Measurements from ENCODE around the gene CDH4.

Gene CDH4

DNA sequence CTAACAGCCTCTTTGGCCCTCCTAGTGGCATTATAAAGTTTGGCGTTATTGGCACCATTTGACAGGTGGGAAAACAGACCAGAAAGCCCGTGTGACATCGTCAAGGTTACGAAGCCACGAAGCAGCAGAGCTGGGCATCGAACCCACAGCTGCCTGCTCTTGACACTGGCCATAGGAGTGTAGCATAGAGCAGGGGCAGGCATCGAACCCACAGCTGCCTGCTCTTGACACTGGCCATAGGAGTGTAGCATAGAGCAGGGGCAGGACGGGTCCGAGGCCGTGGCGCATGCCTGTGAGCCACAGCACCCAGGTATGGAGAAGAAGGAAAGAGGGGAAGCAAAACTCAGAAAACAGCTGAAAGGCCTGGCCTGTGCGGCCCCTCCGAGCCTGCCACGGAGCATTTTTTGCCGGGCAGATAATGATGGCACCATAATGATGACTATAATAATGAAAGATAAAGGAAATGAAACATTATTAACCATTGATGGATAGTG is 33.1 kb downstream of the CDH4 start:
- no peak overlapping the region for H3K4me3 ChIP-seq (ENCODE audit: low read length)

DNA sequence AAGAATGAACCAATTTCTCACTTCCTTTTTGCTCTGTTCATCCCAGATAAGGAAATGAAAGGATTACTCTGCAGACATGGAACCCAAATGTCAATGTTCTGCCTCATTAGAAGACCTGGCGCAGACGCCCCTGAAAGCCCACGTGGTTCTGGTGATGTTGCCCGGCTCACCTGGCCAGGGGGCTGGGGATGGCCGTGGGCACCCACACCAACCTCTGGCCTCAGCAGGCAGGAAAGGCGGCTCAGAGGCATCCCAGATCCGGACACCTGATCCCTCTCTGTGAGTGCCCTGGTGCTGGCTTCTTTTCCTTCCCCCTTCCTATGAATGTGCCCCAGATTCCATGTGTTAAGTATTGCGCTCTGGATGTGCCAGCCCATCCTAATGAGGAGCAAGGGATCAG is 33.6 kb downstream of the CDH4 start:
- TF ChIP-seq ZNF274 (IDR thresholded peaks at IDR 0.05; ENCODE audit: low read depth, low read length): no peak
- H3K4me3 ChIP-seq (ENCODE audit: low read length): no peak overlapping the region

More for the DNA sequence above, 33.1 kb downstream of the CDH4 start:
- TF ChIP-seq ZNF274 (IDR thresholded peaks at IDR 0.05; ENCODE audit: low read depth, low read length): no peak

DNA sequence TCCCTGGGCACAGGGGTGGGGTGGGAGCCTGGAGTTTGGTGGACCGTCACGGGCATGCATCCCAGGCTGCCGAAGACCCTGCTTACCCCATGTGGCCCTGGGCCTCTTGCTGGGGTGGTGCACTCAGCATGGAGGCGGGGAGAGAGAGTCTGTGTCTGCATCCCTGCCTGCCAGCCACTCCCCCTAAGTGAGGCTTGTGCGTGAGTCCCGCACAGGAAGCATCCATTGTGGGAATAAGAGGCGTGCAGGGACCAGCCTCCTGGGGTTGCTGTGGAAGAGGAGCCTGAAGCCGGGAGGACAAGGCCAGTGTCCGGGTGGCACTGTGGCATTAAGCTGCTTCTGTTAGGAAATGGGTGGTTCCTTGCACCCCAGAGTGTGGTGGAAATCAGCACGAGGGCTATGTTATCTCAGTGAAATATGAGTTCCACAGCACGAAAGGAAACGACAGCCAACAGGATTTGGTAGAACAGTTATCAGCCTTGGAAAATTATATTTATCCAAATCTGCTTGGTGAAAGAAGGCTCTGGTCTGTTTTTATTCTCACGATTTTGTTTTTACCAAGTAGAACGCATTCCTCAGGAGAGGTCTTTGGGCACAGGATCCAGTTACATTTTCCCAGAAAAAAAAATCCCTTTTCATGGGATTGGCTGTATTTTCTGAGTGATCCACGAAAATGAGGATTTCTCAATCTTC is 35.7 kb downstream of the CDH4 start:
- no peak overlapping the region for H3K4me3 ChIP-seq (ENCODE audit: low read length)
- TF ChIP-seq ZNF274 (IDR thresholded peaks at IDR 0.05; ENCODE audit: low read depth, low read length): no peak

DNA sequence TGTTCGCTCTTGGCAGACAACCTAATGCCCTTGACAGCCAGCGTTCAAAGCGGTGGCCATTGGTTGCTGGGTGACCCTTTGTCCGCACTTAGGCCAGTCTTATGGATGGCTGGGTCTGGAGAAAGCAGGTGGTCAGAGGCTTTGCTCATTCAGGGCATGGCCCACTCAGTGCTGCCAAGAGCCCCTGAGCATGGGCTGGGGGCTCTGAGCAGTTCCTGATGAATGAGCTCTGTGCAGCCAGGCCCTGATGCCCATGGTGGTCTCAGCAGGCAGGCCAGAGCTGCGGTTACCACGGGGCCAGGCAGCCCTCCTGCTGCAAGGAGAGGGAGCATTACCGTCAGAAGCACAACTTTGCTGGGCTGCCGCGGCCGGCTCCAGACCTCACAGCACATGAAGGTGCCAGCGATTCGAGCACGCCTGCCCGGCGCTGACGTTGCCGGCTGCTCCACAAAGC is 36.3 kb downstream of the CDH4 start:
- no peak for TF ChIP-seq ZNF274 (IDR thresholded peaks at IDR 0.05; ENCODE audit: low read depth, low read length)

DNA sequence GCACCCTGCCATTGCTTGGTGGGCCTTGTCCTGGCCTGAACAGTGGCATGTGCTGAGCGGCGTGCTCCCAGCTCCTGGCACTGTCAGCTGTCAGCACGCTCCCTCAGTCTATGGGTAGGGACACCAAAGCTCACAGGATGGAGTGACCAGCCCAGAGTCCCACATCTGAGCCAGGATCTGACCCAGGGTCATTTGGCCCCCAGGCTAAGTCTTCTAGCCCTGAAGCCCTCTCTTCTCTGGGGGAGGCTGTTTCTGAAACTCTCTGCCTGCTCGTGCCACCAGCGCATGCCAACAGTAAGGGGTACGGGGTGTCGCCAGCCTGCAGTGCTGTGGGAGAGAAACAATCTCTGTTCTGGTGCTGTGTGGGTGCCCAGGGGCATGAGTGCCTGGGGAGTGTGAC is 37.1 kb downstream of the CDH4 start:
- TF ChIP-seq ZNF274 (IDR thresholded peaks at IDR 0.05; ENCODE audit: low read depth, low read length): no peak
- H3K4me3 ChIP-seq (ENCODE audit: low read length): no peak overlapping the region

More for the DNA sequence above, 36.3 kb downstream of the CDH4 start:
- no peak overlapping the region for H3K4me3 ChIP-seq (ENCODE audit: low read length)

DNA sequence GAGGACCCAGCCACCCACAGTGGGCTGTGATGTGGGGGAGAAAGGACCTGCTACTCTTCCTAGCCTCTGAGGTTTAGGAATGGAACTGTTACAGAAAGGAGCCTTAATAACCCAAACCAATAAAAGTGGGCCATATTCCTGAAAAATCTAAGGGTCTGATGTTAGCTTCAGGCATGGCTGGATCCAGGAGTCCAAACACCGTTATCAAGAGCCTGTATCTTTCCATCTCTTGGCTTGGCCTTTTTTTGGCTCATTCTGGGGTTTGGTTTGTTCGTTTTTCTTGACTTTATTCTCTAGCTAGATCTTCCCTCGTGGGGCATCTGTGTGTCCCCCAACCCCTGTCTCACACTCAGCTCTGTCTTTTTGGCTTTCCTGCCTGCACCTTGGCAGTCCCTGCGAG is 38.7 kb downstream of the CDH4 start:
- H3K4me3 ChIP-seq (ENCODE audit: low read length): no peak overlapping the region
- TF ChIP-seq ZNF274 (IDR thresholded peaks at IDR 0.05; ENCODE audit: low read depth, low read length): no peak

DNA sequence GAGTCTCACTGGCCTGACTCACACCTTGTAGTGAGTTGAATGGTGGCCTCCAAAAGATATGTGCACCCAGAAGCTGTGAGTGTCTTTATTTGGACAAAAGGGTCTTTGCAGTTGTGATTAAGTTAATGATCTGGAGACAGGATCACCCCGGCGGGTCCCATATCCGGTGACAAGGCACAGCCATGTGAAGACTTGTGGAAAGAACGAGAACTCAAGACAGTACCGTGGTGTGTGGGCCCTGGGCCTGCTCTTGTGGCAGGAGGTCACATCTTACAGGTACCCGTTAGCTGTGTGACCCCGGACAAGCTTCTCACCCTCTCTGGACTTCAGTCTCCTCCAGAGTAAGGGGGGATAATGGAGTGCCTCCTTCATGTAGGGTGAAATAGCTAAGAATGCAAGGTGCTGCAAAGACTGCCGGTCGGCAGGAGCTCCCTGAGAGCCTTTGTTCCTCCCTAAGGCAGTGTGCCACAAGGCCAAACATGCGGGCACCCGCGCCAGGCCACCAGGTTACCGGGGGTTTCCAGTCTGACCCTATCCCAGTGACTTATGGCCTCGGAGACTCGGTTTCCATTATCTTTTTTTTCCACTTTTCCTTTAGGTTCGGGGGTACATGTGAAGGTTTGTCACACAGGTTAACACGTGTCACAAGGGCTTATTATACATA is 39.2 kb downstream of the CDH4 start:
- no peak for TF ChIP-seq ZNF274 (IDR thresholded peaks at IDR 0.05; ENCODE audit: low read depth, low read length)
- no peak overlapping the region for H3K4me3 ChIP-seq (ENCODE audit: low read length)

DNA sequence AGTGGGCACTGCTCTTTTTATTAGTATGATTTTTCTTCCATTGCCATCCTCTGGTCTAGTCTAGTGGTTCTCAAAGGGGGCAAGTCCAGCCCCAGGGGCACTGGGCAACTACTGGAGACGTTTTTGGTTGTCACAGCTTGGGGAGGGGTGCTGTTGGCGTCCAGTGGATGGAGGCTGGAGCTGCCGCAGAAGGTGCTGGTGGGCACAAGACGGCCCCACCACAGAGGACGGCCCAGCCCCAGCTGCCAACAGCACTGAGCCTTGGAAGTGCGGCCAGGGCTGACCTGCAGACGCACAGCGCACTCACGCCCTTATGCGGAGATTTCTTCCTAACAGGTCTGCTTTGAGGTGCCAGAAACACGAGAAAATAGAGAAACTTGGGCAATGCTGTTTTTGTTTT is 40.3 kb downstream of the CDH4 start:
- no peak for TF ChIP-seq ZNF274 (IDR thresholded peaks at IDR 0.05; ENCODE audit: low read depth, low read length)
- no peak overlapping the region for H3K4me3 ChIP-seq (ENCODE audit: low read length)

DNA sequence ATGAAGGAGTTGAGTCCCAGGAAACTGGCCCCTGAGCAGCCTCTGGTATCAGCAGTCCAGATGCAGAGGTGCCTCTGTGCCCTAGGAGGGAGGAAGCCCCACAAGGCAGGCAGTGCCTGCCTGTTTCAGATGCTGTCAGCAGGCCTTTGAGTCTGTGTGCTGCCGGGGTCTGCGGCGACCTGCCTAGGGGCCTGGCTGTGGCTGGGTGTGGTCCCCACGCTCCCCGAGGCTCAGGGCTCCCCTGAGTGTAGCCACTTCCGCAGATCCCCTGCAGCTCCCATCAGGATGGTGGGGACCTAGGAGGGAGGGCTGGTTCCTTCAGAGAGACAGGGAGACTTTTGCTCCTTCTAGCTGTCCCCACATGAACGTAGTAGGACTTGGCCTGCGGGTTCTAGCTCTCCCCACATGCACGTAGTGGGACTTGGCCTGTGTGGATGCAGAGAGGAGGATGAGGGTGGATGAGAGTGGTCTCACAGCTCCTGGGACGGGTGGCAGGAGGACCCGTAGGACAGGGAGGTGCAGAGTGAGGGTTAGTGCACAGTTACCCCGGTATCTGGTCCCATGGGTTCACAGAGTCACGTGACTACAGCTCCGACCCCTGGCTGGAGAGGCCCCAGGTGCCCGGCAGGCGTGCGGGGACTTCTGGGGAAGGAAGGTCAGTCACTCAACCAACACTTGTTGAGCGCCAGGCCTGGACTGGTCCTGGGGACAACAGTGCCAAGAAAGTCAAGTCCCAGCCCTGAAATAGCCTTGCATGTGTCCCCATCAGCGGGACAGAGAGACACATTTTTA is 41.0 kb downstream of the CDH4 start:
- TF ChIP-seq ZNF274 (IDR thresholded peaks at IDR 0.05; ENCODE audit: low read depth, low read length): no peak
- no peak overlapping the region for H3K4me3 ChIP-seq (ENCODE audit: low read length)

DNA sequence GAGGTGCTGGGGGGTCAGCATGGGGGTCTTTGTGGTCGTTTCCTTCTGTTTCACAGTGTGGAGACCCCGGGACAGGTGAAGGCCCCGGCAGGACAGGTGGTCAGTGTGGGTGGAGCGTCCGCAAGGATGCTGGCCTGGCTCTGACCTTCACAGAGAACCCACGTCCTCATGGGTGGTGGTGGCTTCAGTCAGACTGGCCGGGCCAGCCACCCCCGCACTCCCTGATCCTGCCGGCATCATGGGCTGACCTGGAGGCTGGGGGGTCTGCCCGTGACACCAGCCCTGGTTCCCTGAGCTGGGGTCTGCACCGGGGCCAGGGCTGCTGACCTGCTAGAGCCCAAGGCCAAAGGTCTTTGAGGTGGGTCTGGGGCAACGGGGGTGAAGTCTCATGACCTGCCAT is 41.9 kb downstream of the CDH4 start:
- TF ChIP-seq ZNF274 (IDR thresholded peaks at IDR 0.05; ENCODE audit: low read depth, low read length): no peak
- no peak overlapping the region for H3K4me3 ChIP-seq (ENCODE audit: low read length)

DNA sequence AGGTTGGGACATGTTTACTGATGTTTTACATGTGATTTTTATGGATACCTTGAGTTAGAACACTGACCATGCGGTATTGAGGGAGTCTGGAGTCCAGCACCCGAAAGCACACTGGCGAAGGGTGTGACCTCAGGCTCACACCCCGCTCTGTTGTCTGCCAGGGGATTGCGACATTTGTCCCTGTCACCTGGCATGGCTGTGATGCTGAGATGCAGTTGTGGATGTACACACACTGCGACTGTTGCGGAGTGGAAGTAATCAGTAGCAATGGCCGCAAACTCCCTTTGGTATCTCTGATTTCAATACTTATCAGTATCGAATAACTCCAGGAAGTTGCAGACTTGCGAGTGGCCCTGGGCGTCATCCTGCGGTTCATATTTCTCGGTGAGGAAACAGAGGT is 43.2 kb downstream of the CDH4 start:
- no peak overlapping the region for H3K4me3 ChIP-seq (ENCODE audit: low read length)
- no peak for TF ChIP-seq ZNF274 (IDR thresholded peaks at IDR 0.05; ENCODE audit: low read depth, low read length)

DNA sequence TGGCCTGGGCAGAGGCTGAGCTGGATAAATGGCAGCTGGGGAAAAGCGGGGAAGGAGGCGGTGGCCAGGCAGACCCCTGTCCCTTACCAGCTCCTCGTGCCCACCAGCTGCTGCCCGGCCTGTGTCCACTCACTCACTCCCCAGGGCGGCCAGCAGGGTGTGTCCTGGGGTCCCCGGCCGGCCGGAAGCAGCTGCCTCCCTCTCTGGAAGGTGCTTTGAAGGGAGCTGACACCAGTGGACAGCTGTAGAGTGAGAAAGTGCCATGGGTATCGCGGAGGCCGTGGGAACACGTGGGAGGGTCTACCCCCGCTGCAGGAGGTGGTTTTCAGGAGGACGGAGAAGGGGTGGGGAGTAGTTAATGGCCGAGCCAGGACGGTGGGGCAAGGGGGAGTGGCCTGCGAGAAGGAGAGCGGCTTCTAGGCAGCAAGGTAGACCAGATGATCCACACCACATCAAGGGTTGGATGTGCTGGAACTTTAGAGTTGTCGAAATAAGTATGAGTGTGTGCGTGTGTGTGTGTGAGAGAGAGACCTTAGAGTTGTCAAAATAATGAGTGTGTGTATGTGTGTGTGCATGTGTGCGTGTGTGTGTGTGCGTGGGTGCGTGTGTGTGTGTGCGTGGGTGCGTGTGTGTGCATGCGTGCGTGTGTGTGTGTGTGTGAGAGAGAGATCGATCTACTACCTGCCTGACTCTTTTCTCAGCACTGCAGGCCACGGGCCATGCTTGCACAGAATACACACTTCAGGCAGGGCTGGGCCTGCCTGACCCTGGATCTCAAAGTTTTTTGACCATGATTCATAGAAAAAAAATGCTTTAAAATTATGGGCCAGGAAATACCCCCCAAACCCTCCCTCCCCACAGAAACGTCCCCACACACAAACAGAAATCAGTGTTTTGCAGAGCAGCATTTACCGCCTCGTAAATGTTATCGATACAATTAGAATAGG is 43.9 kb downstream of the CDH4 start:
- no peak overlapping the region for H3K4me3 ChIP-seq (ENCODE audit: low read length)
- TF ChIP-seq ZNF274 (IDR thresholded peaks at IDR 0.05; ENCODE audit: low read depth, low read length): no peak

DNA sequence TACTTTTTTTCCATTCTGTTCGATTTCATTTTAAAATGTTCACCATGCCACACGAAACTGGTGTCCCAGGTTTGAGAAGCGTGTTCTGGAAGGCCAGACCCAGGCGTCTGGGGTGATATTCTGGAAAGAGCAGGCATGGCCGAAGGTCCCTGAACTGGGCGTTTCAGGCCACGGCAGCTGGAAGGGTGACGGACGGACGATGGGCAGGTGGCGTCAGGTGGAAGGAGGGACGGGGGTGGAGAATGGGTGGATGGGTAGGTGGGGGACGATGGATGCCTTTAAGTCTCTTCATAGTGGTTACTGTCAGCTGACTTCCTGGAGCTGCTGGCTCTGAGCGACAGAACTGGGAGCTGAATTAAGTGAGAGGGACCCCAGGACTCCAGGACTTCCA is 44.6 kb downstream of the CDH4 start:
- no peak for TF ChIP-seq ZNF274 (IDR thresholded peaks at IDR 0.05; ENCODE audit: low read depth, low read length)
- no peak overlapping the region for H3K4me3 ChIP-seq (ENCODE audit: low read length)

DNA sequence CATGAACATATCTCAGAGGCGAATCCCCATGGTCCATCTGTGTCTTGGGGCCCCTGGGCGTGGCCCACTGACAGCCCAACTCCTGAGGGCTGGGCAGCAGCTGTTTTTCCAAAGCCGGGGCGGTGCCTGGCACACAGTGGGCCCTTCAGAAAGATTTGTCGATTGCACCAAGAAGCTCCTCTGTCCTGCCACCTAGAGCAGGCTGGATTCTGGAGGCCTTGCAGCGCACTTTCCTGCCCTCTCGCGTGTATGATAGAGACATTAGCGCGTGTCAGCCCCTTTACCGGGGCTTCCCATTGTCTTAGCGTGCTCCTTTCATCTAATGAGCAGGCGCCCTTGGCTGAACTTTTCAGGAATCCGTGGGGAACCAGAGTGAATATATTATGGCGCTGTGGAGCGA is 45.4 kb downstream of the CDH4 start:
- no peak overlapping the region for H3K4me3 ChIP-seq (ENCODE audit: low read length)
- no peak for TF ChIP-seq ZNF274 (IDR thresholded peaks at IDR 0.05; ENCODE audit: low read depth, low read length)

All from GM08714 (cell line).